GM04503 (cell line): ENCODE measurements around the gene B4GALT3.

Experiments used
- DNase-seq: peaks from one replicate; pipeline ENCODE4 v3.0.0-alpha.2; 2012; ENCODE audit warnings: low read depth

The B4GALT3 gene

DNA sequence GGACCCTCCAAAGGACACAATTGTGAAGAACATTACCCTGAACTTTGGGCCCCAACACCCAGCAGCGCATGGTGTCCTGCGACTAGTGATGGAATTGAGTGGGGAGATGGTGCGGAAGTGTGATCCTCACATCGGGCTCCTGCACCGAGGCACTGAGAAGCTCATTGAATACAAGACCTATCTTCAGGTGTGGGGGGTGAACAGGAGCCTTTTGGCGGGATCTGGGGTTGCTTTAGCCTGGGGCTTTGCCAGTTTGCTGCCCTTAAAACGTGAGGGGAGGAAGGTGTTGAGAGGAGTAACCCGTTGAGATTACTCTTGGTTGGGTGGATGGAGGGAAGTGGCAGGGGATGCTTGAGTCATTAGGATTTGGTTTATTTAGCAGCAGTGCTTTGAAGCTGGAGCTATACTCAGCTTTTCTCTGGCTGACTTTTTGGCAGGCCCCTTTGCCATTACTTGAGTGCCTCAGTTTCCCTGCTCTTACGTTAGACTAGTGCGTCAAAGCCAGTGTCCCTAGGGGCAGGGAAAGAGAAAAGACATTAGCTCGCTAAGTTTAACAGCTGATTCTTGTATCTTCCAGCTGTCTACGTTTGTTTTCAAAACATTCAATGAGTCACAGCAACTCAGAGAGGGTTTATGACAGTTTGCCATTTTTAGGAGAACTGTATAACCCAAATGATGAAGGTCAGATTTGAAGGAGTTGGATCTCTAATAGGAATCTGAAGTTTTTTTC lies 29.3 kb upstream of the B4GALT3 start:
- no peak for DNase-seq

DNA sequence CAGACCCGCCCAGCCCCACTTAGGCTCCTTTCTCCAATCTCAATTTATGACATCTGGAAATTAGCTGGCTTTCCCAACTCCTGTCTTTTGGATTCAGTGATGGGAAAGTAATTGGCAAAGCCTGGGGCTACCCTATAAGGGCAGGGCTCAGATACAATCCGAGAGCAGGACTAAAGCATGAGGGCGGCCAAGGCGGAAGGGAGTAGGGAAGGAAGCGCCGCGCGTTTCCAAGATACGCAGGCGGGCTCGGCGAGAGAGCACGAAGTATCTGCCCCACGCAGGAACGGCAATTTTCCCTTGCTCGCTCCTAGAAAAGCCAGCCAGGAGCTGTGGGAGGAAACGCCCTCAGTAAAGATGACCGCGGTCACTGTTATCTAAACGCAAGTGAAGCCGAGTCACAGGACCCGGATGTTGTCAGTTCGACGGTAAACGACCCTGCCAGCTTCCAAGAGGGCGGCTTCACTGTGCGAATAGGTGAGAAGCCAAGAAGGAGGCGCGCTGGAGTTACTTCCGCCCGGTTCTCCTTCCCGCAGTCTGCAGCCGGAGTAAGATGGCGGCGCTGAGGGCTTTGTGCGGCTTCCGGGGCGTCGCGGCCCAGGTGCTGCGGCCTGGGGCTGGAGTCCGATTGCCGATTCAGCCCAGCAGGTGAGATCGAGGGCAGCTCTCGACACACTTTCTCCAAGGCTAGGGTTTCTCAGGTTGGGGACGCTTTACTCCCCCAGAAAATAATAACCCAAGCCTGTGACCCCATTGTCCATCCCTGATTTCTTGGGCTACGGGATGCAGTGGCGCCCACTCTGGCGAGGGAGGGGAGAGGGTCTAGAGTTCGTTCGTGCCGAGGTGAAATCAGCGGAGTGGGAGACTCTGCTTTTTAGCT lies 24.8 kb upstream of the B4GALT3 start, which contains the start of gene NDUFS2:
Gene NDUFS2 (plus strand): TSS at position 532 of the 877 bp plus-strand sequence. CDS start 19 bp downstream, at position 551.
- DNase-seq, result peak; percentile 95

DNA sequence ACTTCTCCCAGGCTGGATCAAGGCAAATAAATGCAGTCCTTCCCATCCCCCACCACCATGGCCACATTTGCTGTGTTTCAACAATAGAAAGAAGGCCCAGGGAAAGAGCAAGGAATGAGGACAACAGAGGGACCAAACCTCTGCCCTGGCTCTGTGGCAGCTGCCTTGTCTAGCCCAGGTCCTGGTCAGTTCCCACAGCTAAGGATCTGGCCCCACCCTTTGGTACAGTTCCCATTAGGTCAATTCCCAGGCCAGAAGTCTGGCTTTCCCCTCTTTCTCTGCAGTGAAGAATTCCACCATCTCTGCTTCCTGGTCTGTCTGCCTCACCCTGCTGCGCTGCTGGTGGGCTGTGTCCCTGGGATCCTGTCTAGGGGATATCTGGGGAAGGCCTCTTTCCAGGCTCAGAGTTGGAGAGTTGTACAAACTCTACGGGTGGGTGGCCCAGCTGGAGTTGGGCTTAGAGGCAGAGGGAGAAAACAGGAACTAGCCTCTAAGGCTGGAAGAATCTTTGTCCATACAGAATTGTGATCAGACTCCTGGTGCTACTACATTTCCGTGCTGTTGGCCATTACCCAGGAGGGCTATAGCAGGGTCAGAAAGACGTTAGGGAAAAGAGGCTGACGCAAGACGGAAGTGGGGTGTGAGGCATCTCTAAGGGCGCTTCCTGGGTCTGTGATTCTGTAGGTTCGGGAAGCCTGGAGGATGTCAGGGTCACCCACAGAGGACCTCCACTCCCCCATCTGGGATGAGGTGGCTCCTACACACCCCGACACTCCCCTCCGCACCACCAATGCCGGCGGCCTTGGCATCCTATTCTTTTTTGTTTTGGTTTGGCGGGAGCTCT lies 23.9 kb upstream of the B4GALT3 start:
- DNase-seq, result peak; percentile 49

DNA sequence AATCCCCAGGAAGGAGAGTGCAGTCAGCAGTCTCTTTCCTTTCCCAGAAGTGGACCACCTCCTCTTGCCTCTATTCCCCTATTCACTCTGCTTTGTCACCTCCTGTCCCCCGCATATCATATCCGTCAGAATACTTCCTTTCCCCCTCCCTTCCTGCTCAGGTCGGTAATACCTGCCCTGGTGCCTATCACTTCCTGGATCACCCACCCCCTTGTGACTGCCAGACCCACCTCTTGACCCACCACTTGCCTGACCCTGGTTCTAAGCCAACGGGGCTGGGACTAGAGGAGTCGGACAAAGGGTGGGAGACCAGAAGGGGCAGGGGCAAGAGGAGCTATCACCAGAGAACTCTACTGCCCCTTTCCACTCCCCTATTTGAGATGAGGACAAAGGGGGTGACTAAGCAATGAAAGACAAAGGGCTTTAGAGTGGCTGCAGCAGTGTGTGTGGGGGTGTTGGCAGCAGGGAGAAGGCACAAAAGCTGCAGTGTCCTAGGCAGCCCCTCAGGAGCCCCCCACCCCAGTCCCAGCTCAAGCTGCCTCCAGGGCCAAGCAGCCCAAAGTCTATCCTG lies 23.2 kb upstream of the B4GALT3 start:
- DNase-seq, result no peak

DNA sequence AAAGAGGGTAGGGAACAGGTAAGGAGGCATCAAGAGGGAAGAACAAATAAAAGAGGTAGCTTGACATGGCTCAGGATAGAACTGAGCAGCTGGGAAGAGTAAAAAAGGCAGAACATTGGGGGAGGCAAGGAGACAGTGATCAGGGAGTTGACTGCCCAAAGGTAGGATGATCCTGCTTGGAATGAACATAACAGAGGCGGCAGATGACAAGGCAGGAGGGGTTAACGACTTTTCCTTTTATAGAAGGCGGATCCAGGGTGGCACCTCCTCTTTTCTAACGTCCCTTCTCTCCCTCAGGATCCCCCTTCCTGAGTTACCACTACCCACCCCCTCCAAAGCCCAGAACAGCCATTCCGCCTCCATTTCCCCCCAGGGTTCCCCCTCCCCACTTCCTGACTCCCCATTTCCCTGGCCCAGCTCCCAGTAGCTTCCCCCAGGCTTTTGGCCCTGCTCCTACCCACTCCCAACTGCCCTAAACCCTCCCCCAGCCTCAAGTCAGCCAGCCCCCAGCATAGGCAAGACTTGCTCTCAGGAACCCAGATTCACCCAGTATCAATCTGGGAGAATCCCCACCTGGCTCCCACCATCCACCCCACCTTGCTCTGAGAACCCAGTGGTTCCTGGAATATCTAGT lies 22.3 kb upstream of the B4GALT3 start:
- no peak for DNase-seq

DNA sequence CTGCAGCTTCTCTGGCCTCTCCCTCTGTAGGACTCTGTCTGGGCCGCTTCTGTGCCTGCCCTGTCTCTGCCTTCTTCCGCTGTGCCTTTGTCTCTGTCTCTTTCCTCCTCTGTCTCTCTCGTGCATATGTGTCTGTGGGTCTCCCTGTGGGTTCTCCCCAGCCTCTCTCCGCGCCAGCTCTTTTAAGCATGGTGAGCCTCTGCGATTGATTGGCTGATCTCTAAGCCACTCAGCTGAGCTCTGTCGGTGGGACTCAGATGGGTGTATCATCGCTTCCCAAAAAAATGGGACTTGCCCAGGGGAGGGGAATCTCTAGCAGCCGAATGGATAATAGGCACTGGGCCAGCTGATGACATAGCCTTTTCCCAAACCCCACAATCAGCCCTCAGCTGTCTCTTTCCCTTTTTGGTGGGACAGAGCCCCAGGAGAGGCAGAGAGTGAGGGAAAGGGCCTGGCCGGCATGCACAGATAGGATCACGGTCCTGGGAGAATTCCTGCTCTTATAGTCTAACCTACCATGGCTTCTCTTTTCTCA lies 21.7 kb upstream of the B4GALT3 start, which contains the start of gene ADAMTS4:
Gene ADAMTS4 (minus strand): TSS at position 158 of the 535 bp plus-strand sequence. CDS start 427 bp downstream, outside the sequence.
- DNase-seq, result peak; percentile 65

DNA sequence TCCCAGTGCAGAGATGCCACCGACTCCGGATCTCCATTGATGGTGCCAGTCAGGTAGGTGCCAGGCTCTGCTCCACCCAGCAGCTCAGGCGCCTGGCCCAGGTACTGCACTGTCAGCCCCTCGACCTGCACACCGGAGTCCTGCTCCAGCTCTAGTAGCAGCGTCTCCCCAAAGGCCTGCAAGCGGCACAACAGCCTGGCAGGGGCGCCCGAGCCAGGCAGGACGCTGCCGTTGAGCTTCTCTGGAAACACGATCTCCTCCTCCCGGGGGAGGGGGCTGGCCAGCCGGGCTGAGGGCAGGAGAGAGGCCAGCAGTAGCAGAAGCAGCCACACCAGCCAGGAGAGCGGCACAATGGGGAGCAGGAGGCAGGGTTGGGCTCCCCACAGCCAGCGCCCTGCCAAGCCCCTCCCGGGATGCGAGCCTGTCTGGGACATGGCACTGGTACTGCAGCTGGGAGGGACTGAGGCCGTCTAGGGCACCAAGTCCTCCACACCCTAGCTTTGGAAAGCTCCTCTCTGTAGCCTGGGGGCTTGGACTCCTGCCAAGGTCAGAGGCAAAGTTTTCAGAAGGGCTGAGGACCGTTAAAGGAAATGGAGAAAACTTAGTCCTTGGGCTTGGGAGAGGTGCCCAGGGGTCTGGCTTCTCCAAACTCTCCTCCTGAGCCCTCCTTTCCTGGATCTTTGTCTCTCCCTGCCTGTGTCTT lies 21.0 kb upstream of the B4GALT3 start:
- no peak for DNase-seq

DNA sequence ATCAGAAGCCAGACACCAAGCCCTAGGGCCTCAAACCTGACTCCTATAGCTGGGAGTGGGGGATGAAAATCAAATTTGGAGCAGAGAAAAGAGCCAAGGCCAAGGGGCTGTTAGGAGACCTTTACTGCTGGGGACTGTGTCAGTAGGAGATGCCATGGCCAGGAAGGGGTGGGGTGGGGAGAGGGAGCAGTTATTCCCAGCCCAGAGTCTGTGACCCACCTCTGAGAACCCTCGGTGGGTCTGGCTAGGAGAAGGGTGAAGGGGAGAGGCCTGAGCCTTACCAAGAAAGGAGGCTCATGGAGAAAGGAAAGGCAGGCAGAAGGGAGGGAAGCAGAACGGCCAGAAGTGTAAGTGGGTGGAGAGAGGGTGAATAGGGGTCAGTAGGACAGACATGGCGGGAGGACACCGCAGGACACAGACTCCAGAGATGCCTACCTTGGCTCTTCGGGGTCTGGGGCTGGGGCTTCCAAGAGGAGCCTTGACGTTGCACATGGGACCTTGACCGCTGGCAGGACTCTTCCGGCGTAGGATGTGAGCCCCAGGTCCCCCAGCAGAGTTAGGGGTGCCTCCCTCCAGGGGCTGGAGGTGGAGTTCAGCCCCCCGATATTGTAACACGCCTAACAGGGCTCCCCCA lies 20.4 kb upstream of the B4GALT3 start:
- no peak for DNase-seq

DNA sequence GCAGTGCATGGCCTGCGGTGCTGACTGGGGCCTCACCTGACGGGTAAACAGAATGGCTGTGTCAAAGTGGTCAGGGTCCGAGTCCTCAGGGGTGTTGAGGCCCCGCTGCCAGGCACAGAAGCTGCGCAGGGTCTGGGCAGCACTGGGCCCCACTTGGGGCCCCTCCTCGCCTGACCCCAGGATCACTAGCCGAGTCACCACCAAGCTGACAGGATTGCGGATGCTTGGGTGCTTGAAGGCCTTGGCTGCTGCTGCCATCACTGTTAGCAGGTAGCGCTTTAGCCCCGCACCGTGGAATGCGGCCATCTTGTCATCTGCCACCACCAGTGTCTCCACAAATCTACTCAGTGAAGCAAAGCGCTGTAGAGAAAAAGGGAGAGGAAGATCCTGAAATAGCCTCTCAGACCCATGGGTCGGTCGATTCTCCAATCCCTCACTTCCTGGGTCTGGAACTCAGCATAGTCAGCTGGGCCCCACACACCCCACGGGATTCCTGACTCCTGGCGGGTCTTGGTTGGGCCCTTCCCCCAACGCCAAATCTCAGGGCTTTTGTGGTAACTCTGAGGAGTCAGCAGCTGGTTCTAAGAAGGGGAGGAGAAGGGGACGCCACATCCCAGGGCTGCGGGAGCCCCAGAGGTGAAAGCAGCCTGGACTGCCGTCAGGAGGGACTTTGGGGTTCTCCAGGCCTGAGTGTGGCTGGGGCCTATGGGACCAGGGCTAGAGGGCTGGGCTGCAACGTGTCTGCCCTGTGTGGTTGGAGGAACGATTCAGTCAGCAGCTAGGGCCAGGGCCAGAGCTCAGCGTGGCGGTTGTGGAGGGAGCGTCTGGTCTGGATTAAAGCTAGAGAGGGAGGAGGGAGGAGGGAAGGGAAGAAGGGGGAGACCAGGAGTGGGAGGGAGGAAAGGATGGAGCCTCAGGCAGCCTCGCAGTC lies 19.5 kb upstream of the B4GALT3 start:
- peak; percentile 77 for DNase-seq

DNA sequence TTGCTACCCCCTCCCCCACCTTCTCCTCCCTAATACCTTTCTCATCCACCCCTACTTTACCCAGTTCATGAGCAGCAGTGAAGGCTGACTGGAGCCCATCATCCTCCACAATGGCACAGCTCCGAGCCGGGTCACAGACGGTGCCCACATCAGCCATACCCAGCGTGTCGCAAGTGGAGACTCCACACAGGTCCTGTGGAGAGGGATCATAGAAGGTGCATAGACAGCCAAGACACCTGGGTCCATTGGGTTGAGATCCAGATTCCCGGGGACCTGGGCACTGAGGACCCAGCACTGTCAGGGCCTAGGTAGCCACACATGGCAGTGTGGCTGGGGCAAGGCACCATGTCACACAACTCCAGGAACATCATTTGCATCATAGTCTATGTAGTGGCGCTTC lies 18.8 kb upstream of the B4GALT3 start:
- no peak for DNase-seq

DNA sequence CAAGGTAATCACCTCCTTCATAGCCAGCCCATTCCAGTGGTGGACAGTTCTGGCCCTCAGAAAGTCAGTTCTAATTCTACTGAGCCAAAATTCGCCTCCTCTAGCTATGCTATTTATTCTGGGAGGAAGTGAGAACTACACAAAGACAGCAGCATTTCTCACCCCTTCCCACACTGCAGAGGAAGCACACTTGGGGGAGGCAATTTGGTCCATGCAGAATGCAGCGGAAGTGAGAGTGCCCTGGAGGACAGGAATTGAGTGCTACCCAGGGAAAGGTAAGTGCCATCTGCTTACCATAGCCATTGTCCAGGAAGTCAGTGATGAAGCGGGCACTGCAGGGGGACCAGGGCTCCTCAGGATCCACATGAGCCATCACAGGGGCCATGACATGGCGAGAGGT lies 17.9 kb upstream of the B4GALT3 start:
- DNase-seq, result no peak

DNA sequence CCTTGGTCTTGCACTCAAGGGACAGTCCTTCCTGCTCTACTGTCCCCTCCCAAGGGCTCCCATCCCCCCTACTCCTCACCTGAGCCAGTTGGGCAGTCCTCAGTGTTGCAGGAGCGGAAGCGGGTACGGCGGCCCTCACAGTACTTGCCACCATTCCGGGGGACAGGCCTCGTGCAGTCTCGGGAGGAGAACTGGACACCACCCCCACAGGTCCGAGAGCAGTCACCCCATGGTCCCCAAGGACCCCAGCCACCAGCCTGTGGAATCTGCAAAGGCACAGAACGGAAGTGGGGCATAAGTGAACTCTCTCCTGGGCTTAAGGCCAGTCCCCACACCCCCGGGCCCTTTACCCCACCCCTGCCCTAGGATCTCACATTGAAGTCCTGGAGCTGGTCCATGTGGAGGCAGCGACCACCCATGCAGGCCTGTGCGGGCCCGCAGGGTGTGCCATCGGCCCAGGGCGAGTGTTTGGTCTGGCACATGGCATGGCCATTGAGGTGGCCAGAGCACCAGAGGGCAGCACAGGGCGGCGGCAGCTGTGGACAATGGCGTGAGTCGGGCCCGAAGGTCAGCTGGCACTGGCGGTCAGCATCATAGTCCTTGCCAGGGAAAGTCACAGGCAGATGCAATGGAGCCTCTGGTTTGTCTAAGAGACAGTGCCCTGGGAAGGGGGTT lies 16.4 kb upstream of the B4GALT3 start:
- no peak for DNase-seq

DNA sequence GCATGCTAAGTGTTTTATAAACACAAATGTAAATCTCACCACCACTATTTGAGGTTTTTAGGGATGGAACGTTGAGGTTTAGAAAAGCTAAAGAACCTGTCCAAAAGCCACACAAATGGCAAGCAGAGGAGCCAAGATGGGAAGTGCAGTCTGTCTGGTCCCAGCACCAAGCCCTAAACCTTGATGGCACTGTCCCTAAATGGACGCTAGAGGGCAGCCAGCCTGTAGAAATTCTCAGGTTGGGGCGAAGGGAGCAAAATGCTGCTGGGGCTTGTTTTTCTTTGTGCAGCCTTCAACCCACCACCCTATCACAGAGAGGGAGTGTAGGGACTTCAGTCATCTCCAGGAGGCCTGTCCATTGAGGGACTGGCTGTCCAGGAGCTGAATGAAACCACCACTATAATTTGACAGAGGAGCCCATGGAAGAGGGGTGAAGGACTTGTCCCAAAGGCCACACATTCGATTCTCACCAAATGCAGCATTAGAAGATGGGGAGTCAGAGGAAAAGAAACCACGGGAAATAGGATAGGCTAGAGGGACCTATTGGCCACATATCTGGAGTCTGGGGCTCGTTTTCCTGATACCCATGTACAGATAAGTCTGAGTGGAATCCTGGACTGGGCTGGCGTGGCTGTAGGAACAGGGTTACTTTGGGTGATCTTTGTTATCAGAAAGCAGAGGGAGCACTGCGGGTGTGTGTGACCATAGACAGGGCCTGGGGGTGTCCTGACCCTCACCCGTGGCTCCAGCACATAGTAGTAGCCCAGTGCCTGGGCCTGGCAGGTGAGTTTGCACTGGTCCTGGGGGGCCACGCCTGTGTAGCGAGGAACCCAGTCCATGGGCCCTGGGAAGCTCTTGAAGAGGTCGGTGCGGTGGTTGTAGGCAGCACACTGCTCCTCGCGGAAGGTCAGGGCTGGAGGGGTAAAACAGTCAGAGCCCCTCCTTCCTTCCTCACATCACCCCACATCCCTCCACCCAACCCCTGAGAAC lies 15.5 kb upstream of the B4GALT3 start:
- no peak for DNase-seq

DNA sequence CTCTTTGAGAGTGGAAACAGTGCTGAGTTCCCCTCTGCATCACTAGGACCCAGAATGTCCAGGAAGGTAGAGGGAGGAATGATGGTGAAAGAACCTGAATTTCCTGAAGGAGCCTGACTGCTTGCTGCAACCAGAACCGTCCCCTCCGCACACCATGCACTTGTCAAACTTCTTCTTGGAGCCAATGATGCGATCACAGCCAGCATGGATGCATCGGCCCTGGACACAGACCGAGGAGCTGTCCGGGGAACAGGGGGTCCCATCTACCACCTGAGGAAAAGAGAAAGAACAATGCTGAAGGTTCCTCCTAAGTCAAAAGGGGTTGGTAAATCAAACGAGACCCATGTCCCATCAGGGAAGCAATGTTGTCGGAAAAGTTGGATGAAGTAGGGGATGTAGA lies 14.7 kb upstream of the B4GALT3 start:
- DNase-seq, result no peak

DNA sequence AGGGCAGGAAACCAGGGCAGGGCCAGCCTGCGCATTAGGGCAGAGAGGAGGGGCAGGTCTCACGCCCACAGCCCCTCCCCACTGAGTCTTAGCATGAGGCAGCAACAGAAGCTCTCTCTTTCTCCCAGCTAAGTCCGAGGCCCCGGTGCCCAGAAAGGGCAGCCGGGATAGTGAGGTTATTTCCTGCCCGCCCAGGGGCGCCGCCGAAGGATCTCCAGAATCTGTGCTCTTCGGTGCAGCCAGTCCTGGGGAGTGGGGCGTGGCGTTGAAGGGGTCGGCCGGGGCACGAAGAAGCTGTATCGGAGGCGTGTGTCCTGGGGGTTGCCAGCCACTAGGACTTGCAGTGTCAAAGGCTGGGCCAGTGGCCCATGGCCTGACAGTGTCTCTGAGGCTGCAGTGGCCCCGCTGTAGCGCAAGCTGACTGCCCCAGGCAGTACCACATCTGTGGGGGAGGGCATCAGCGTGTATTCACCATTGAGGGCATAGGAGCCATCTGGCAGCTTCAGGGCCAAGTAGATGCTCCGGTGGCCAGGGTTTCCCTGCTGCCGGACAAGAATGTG lies 13.7 kb upstream of the B4GALT3 start:
- no peak for DNase-seq

DNA sequence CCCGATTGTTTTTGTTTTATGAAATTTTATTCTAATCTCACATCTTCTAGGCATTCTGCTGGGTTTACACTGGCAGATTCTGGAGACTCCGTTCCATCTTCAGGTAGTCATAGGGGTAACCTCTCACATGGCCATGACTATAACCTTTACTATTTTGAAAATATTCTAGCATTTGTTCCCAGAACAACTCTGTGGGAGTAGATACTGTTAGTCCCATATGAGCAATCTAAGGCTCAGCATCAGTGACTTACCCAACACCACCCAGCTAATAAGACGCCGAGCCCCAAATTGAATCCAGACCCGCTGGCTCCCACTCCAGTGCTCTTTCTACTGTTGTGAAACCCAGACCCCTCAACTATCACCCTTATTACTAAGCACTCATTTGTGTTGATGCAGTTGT lies 11.7 kb upstream of the B4GALT3 start:
- no peak for DNase-seq

DNA sequence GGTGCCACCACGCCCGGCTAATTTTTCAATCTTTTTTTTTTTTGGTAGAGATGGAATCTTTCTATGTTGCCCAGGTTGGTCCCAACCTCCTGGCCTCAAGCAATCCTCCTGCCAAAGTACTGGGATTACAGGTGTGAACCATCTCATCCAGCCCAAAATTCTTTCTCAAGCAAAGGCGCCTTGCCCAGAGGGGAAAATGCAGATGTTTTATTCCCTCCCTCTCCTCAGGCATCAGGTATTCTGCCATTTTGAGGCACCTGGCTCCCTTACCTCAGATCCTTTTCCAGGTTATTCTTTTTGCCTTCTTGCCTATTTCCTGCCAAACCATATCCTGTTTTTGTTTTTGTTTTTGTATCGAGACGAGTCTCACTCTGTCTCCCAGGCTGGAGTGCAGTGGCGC lies 11.1 kb upstream of the B4GALT3 start:
- no peak for DNase-seq
